SH-SY5Y (cell line): ENCODE data around the gene NCOA1.

Source experiments
- GATA2 ChIP-seq: IDR thresholded peaks from 2 replicates; pipeline ENCODE4 v1.6.1; 2011; ENCODE audit warnings: mild to moderate bottlenecking, low read depth, low read length
- GATA3 ChIP-seq: IDR thresholded peaks from 2 replicates; pipeline ENCODE4 v1.6.1; 2011; ENCODE audit warnings: low read depth, mild to moderate bottlenecking, low read length, moderate library complexity

GRCh38 chr2:24623535-24623934 lies 132.5 kb downstream of the NCOA1 start:
- no peak for TF ChIP-seq GATA2
- TF ChIP-seq GATA3, result no peak
